ENCODE measurements around the gene NFKBIA.

NFKBIA gene

DNA sequence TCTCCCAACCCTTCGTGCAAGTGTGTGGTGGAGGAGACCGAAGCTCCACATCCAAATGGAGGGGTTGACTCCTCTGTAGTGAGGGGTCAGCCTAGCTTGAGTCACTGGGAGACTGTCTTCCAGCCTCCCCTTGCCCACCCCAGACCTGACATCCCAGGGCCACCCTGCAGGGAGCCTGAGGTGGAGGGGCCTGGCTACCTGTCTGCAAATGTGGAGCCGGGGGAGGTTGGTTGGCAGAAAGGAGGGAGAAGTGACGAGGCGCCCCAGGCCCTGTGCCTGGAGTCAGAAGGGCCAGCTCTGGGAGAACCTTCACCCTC is 37.5 kb downstream of the NFKBIA start:
- Histone ChIP-seq H3K14ac (ENCODE audit: low read length) (peak overlapping the region; percentile 31), H3K18ac (ENCODE audit: low read length) (peak overlapping the region; percentile 88), H3K23ac (ENCODE audit: low read depth, low read length, poor library complexity) (no peak overlapping the region), H3K27me3 (ENCODE audit: control insufficient read depth in 3 of 3, insufficient read depth in 3 of 3, low read depth in 1 of 3, low read length in 3 of 3) (no peaks in the 10 kb centered on the region), H3K27ac (replicated peaks; ENCODE audit: low read length) (no peak overlapping the region), H2BK12ac (ENCODE audit: low read length) (peak overlapping the region; percentile 93), H3K9me3 (replicated peaks in 1 of 2; ENCODE audit: control insufficient read depth in 2 of 2, insufficient read depth in 1 of 2, low read depth in 1 of 2, low read length in 2 of 2) (peaks cover 2 to 10% of the 10 kb centered on the region in 2 donors), H2BK120ac (ENCODE audit: low read depth, low read length) (peak overlapping the region; percentile 40), H2BK15ac (ENCODE audit: low read length) (peak overlapping the region; percentile 91), H3K4ac (ENCODE audit: low read length) (peak overlapping the region; percentile 77), H2BK5ac (ENCODE audit: low read length) (no peak overlapping the region), H2AK5ac (ENCODE audit: low read depth, low read length) (peak overlapping the region; percentile 71), H3K79me1 (ENCODE audit: low read depth, low read length) (no peaks in the 10 kb centered on the region), H2AFZ (ENCODE audit: low read length) (peak overlapping the region; percentile 74), H4K8ac (ENCODE audit: low read depth, low read length) (peak overlapping the region; percentile 74), H3K36me3 (replicated peaks in 1 of 2; ENCODE audit: control insufficient read depth in 2 of 2, insufficient read depth in 2 of 2, low read length in 2 of 2) (no peaks in the 10 kb centered on the region), H3K4me1 (ENCODE audit: control insufficient read depth in 2 of 2, insufficient read depth in 1 of 2, low read depth in 1 of 2, low read length in 2 of 2) (peaks cover 27 to 35% of the 10 kb centered on the region in 2 donors), H3K4me2 (ENCODE audit: insufficient read depth, low read length, poor library complexity, severe bottlenecking) (no peak overlapping the region), H3K4me3 (ENCODE audit: low read length in 2 of 2) (no peak overlapping the region), H4K91ac (ENCODE audit: low read depth, low read length, poor library complexity) (peak overlapping the region; percentile 16), H3K9ac (ENCODE audit: low read depth, low read length, poor library complexity) (peak overlapping the region; percentile 34)
- DNase-seq (ENCODE audit: low spot score): no peak
- no CpG with 5 or more reads among the region's 5 CpGs for WGBS, 2 donors (ENCODE audit: extremely low coverage in 2 of 2, insufficient read length in 2 of 2, insufficient replicate concordance in 1 of 2)

DNA sequence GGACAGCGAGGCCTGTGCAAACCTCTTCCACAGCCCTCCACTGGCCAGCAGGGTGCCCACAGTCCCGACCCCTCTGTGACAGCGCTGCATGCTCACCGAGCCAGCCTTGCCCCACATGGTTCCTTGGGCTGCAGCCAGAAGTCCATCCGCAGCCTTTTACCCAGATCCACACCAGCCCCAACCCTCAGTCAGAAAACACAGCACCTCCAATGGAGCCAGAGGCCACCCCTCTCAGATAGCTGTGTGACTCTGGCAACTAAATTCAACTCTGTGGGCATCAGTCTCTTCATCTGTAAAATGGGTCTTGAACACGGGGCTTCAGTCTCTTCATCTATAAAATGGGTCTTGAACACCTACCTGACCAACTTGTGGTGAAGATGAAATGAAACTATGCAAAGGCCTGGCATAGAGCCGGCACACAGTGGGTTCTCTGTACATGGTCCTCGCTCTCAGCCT is 38.0 kb downstream of the NFKBIA start:
- peak overlapping the region; percentile 77 for H3K4ac ChIP-seq (ENCODE audit: low read length)
- H3K27me3 ChIP-seq (ENCODE audit: control insufficient read depth in 3 of 3, insufficient read depth in 3 of 3, low read depth in 1 of 3, low read length in 3 of 3): no peaks in the 10 kb centered on the region
- no peak overlapping the region for H4K8ac ChIP-seq (ENCODE audit: low read depth, low read length)
- no CpG with 5 or more reads among the region's 8 CpGs for WGBS, 2 donors (ENCODE audit: extremely low coverage in 2 of 2, insufficient read length in 2 of 2, insufficient replicate concordance in 1 of 2)
- H3K4me3 ChIP-seq (ENCODE audit: low read length in 2 of 2): peak overlapping the region in 1 of 2 donors; percentile 15
- peak overlapping the region; percentile 88 for H3K18ac ChIP-seq (ENCODE audit: low read length)
- peak overlapping the region; percentile 34 for H3K9ac ChIP-seq (ENCODE audit: low read depth, low read length, poor library complexity)
- no peak for DNase-seq (ENCODE audit: low spot score)
- H3K36me3 ChIP-seq (replicated peaks in 1 of 2; ENCODE audit: control insufficient read depth in 2 of 2, insufficient read depth in 2 of 2, low read length in 2 of 2): no peaks in the 10 kb centered on the region
- H2BK120ac ChIP-seq (ENCODE audit: low read depth, low read length): no peak overlapping the region
- peak overlapping the region; percentile 68 for H4K91ac ChIP-seq (ENCODE audit: low read depth, low read length, poor library complexity)
- no peak overlapping the region for H2AFZ ChIP-seq (ENCODE audit: low read length)
- no peak overlapping the region for H2BK12ac ChIP-seq (ENCODE audit: low read length)
- H3K9me3 ChIP-seq (replicated peaks in 1 of 2; ENCODE audit: control insufficient read depth in 2 of 2, insufficient read depth in 1 of 2, low read depth in 1 of 2, low read length in 2 of 2): peaks cover 2 to 10% of the 10 kb centered on the region in 2 donors
- H3K27ac ChIP-seq (replicated peaks; ENCODE audit: low read length): no peak overlapping the region
- no peak overlapping the region for H3K4me2 ChIP-seq (ENCODE audit: insufficient read depth, low read length, poor library complexity, severe bottlenecking)
- H3K23ac ChIP-seq (ENCODE audit: low read depth, low read length, poor library complexity): no peak overlapping the region
- no peak overlapping the region for H3K14ac ChIP-seq (ENCODE audit: low read length)
- H3K4me1 ChIP-seq (ENCODE audit: control insufficient read depth in 2 of 2, insufficient read depth in 1 of 2, low read depth in 1 of 2, low read length in 2 of 2): peaks cover 27 to 35% of the 10 kb centered on the region in 2 donors
- peak overlapping the region; percentile 91 for H2BK15ac ChIP-seq (ENCODE audit: low read length)
- H2BK5ac ChIP-seq (ENCODE audit: low read length): no peak overlapping the region
- H2AK5ac ChIP-seq (ENCODE audit: low read depth, low read length): peak overlapping the region; percentile 81
- H3K79me1 ChIP-seq (ENCODE audit: low read depth, low read length): no peaks in the 10 kb centered on the region

DNA sequence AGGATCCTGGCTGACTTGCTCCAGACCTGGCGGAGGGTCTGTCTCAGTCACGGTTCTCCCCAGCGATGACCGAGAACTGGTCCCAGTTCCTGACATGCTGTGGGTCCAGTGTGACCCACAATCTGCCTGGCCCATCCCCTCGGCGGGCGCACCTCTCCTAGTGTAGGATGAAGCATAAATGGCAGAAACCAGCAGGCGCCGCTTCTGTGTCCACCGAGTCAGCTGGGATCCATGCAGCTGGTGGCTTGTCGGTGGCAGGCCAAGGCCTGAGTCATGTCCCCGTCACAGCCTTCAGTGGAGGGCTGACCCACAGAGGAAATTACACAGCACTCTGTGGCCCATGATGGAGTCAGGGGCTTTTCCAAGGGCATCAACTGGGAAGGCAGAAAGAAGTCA is 38.5 kb downstream of the NFKBIA start:
- Histone ChIP-seq H3K27me3 (ENCODE audit: control insufficient read depth in 3 of 3, insufficient read depth in 3 of 3, low read depth in 1 of 3, low read length in 3 of 3) (no peaks in the 10 kb centered on the region), H3K18ac (ENCODE audit: low read length) (peak overlapping the region; percentile 67), H3K36me3 (replicated peaks in 1 of 2; ENCODE audit: control insufficient read depth in 2 of 2, insufficient read depth in 2 of 2, low read length in 2 of 2) (no peaks in the 10 kb centered on the region), H3K9me3 (replicated peaks in 1 of 2; ENCODE audit: control insufficient read depth in 2 of 2, insufficient read depth in 1 of 2, low read depth in 1 of 2, low read length in 2 of 2) (peaks cover 2 to 6% of the 10 kb centered on the region in 2 donors), H3K4me3 (ENCODE audit: low read length in 2 of 2) (no peak overlapping the region), H2BK15ac (ENCODE audit: low read length) (peak overlapping the region; percentile 91), H2BK120ac (ENCODE audit: low read depth, low read length) (no peak overlapping the region), H3K14ac (ENCODE audit: low read length) (peak overlapping the region; percentile 10), H2BK12ac (ENCODE audit: low read length) (peak overlapping the region; percentile 58), H3K4me2 (ENCODE audit: insufficient read depth, low read length, poor library complexity, severe bottlenecking) (no peak overlapping the region), H3K4ac (ENCODE audit: low read length) (no peak overlapping the region), H2AK5ac (ENCODE audit: low read depth, low read length) (peak overlapping the region; percentile 81), H2BK5ac (ENCODE audit: low read length) (no peak overlapping the region), H3K23ac (ENCODE audit: low read depth, low read length, poor library complexity) (peak overlapping the region; percentile 48), H4K91ac (ENCODE audit: low read depth, low read length, poor library complexity) (no peak overlapping the region), H4K8ac (ENCODE audit: low read depth, low read length) (no peak overlapping the region), H3K27ac (replicated peaks; ENCODE audit: low read length) (no peak overlapping the region), H3K9ac (ENCODE audit: low read depth, low read length, poor library complexity) (peak overlapping the region; percentile 52), H3K79me1 (ENCODE audit: low read depth, low read length) (no peaks in the 10 kb centered on the region), H3K4me1 (ENCODE audit: control insufficient read depth in 2 of 2, insufficient read depth in 1 of 2, low read depth in 1 of 2, low read length in 2 of 2) (peaks cover 27 to 35% of the 10 kb centered on the region in 2 donors), H2AFZ (ENCODE audit: low read length) (peak overlapping the region; percentile 64)
- no CpG with 5 or more reads among the region's 12 CpGs for WGBS, 2 donors (ENCODE audit: extremely low coverage in 2 of 2, insufficient read length in 2 of 2, insufficient replicate concordance in 1 of 2)
- DNase-seq (ENCODE audit: low spot score): no peak

DNA sequence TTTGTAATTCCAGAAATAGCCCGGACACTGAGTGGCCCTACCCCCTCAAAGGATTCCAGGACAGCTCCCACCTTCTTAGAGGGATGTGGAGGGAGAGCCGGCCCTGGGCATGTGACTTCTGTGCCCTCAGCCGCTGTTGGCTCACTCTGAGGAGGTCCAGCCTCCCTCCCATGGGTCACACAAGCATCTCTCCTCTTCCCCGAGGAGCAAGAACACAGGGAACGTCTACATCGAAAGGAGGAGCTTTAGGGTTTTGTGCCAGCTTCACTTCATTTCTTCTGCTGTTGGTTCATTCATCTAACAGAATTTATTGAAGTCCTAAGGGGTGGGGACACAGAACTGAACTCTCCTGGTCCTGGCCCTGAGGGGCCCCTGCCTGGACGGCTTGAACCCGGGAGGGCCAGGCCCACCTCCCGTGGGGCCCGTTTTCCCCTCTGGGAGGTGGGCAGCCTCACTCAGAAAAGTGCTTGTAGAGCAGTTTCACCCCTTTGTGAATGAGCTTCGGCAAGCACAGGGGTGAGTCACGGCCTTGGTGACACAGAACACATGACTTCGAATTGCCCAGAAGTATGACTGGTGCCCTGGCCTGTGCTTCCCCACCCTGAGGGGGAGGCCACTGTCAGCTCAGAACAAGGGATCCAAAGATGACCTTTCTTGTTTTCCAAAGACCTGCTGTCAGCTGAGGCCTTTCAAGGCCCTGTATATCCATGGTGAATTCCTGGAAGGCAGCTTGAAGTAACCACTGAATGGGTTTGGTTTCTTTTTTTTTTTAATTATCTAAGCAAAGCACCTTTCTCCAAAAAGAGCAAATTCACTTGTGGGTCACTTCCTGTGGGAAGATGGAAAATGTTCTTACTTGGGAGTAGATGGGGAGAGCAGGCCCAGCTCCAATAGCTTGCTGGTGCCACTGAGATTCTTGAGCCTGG is 39.2 kb downstream of the NFKBIA start:
- H4K8ac ChIP-seq (ENCODE audit: low read depth, low read length): no peak overlapping the region
- WGBS, 2 donors (ENCODE audit: extremely low coverage in 2 of 2, insufficient read length in 2 of 2, insufficient replicate concordance in 1 of 2): no CpG with 5 or more reads among the region's 13 CpGs

More for the DNA sequence above, 39.2 kb downstream of the NFKBIA start:
- H3K4me3 ChIP-seq (ENCODE audit: low read length in 2 of 2): no peak overlapping the region
- H3K18ac ChIP-seq (ENCODE audit: low read length): peak overlapping the region; percentile 67
- no peak overlapping the region for H2BK5ac ChIP-seq (ENCODE audit: low read length)
- H3K79me1 ChIP-seq (ENCODE audit: low read depth, low read length): no peaks in the 10 kb centered on the region
- H3K36me3 ChIP-seq (replicated peaks in 1 of 2; ENCODE audit: control insufficient read depth in 2 of 2, insufficient read depth in 2 of 2, low read length in 2 of 2): no peaks in the 10 kb centered on the region
- no peak overlapping the region for H4K91ac ChIP-seq (ENCODE audit: low read depth, low read length, poor library complexity)
- no peak for DNase-seq (ENCODE audit: low spot score)
- peak overlapping the region; percentile 64 for H2AFZ ChIP-seq (ENCODE audit: low read length)
- H2AK5ac ChIP-seq (ENCODE audit: low read depth, low read length): peak overlapping the region; percentile 81
- no peak overlapping the region for H2BK120ac ChIP-seq (ENCODE audit: low read depth, low read length)
- H2BK12ac ChIP-seq (ENCODE audit: low read length): no peak overlapping the region
- peaks cover 0 to 2% of the 10 kb centered on the region in 2 donors for H3K9me3 ChIP-seq (replicated peaks in 1 of 2; ENCODE audit: control insufficient read depth in 2 of 2, insufficient read depth in 1 of 2, low read depth in 1 of 2, low read length in 2 of 2)
- H3K4ac ChIP-seq (ENCODE audit: low read length): no peak overlapping the region
- peaks cover 27 to 35% of the 10 kb centered on the region in 2 donors for H3K4me1 ChIP-seq (ENCODE audit: control insufficient read depth in 2 of 2, insufficient read depth in 1 of 2, low read depth in 1 of 2, low read length in 2 of 2)
- no peak overlapping the region for H3K4me2 ChIP-seq (ENCODE audit: insufficient read depth, low read length, poor library complexity, severe bottlenecking)
- H3K9ac ChIP-seq (ENCODE audit: low read depth, low read length, poor library complexity): no peak overlapping the region
- peak overlapping the region; percentile 91 for H2BK15ac ChIP-seq (ENCODE audit: low read length)
- H3K23ac ChIP-seq (ENCODE audit: low read depth, low read length, poor library complexity): peak overlapping the region; percentile 48
- no peaks in the 10 kb centered on the region for H3K27me3 ChIP-seq (ENCODE audit: control insufficient read depth in 3 of 3, insufficient read depth in 3 of 3, low read depth in 1 of 3, low read length in 3 of 3)
- H3K14ac ChIP-seq (ENCODE audit: low read length): peak overlapping the region; percentile 10
- H3K27ac ChIP-seq (replicated peaks; ENCODE audit: low read length): no peak overlapping the region
